ENCODE results near the gene GRB10.
"Not testable (repeated sequence)": the region's sequence is repeated elsewhere in the genome, so short reads cannot be mapped to it uniquely, and the experiment has no call there.

Gene GRB10

DNA sequence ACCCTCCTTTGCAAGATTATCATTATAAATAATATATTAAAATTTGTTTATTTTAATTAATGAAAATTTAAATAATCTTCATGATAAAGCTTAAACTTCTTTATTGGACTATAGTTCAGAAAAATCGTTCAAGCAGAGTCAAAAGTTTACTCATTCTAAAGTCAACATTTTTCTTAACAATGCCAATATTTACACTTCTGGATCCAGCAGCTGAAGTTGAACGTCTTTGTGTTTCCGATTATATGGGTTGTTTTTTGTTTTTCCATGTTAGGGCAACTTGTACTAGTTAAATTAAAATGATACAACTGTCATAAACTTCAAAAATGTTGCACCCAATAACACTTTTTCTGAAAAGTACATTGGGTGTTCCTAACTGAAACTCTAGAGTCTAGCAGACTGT, 43.8 kb downstream of the GRB10 start:
- no peak for TF ChIP-seq L3MBTL2 (conservative IDR thresholded peaks at IDR 0.05)
- no peak for TF ChIP-seq TARDBP (IDR thresholded peaks at IDR 0.05)
- TF ChIP-seq ELF4 (IDR thresholded peaks at IDR 0.05): no peak
- no peak for TF ChIP-seq SUZ12 (IDR thresholded peaks at IDR 0.05)
- TF ChIP-seq CTBP1 (IDR thresholded peaks at IDR 0.05; ENCODE audit: borderline replicate concordance): no peak
- TF ChIP-seq SP1 (IDR thresholded peaks at IDR 0.05): no peak
- no peak for DNase-seq (ENCODE audit: extremely low spot score)
- CTCF ChIA-PET: no interaction called here
- POLR2A ChIA-PET: no interaction called here

DNA sequence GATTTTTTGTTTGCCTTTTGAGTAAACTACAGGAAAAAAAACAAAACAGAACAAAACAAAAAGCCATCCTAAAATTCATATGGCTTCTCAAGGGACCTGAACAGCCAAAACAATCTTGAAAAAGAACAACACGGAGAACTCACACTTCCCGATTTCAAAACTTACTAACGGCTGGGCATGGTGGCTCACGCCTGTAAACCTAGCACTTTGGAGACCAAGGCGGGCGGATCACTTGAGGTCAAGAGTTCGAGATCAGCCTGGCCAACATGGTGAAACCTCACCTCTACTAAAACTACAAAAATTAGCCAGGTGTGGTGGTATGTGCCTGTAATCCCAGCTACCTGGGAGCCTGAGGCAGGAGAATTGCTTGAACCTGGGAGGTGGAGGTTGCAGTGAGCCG, 46.9 kb downstream of the GRB10 start:
- DNase-seq (ENCODE audit: extremely low spot score); POLR2A ChIA-PET; CTCF ChIA-PET: not testable (repeated sequence)

DNA sequence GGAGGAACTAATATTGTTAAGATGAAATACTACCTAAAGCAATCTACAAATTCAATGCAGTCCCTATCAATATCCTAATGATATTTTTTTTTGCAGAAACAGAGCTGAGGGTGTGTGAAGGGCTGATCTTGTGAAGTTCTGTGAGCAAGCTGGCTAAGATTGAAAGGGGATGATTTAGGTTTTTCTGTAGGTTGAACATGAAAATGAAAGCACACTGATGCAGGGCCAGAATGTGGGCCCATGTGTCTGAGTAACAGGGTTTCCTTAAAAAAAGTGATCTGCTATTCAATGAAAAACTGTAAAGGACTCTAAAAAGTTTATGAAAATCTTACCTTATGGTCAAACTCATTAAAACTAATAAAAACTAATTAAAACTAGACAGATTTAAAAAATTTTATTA, 47.4 kb downstream of the GRB10 start:
- CTCF ChIA-PET: no interaction called here
- no peak for TF ChIP-seq ARNT (IDR thresholded peaks at IDR 0.05)
- TF ChIP-seq, protein P1, sequence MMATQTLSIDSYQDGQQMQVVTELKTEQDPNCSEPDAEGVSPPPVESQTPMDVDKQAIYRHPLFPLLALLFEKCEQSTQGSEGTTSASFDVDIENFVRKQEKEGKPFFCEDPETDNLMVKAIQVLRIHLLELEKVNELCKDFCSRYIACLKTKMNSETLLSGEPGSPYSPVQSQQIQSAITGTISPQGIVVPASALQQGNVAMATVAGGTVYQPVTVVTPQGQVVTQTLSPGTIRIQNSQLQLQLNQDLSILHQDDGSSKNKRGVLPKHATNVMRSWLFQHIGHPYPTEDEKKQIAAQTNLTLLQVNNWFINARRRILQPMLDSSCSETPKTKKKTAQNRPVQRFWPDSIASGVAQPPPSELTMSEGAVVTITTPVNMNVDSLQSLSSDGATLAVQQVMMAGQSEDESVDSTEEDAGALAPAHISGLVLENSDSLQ (IDR thresholded peaks at IDR 0.05): no peak
- TF ChIP-seq CTBP1 (IDR thresholded peaks at IDR 0.05; ENCODE audit: borderline replicate concordance): no peak
- no peak for TF ChIP-seq NFRKB (IDR thresholded peaks at IDR 0.05)
- no peak for TF ChIP-seq SUZ12 (IDR thresholded peaks at IDR 0.05)
- no peak for TF ChIP-seq FOXK2 (IDR thresholded peaks at IDR 0.05)
- no peak for TF ChIP-seq ZNF384 (IDR thresholded peaks at IDR 0.05)
- no peak for TF ChIP-seq ELF4 (IDR thresholded peaks at IDR 0.05)
- no peak for TF ChIP-seq FOXM1 (IDR thresholded peaks at IDR 0.05; ENCODE audit: borderline replicate concordance)
- no peak for TF ChIP-seq FOXA1 (IDR thresholded peaks at IDR 0.05)
- TF ChIP-seq LEF1 (IDR thresholded peaks at IDR 0.05; ENCODE audit: borderline replicate concordance): no peak
- no peak for TF ChIP-seq SP1 (IDR thresholded peaks at IDR 0.05)
- TF ChIP-seq HDGF (IDR thresholded peaks at IDR 0.05; ENCODE audit: borderline replicate concordance): no peak
- TF ChIP-seq L3MBTL2 (conservative IDR thresholded peaks at IDR 0.05): no peak
- no peak for TF ChIP-seq TARDBP (IDR thresholded peaks at IDR 0.05)
- TF ChIP-seq BHLHE40 (IDR thresholded peaks at IDR 0.05; ENCODE audit: borderline replicate concordance): no peak
- no peak for DNase-seq (ENCODE audit: extremely low spot score)
- POLR2A ChIA-PET: no interaction called here

DNA sequence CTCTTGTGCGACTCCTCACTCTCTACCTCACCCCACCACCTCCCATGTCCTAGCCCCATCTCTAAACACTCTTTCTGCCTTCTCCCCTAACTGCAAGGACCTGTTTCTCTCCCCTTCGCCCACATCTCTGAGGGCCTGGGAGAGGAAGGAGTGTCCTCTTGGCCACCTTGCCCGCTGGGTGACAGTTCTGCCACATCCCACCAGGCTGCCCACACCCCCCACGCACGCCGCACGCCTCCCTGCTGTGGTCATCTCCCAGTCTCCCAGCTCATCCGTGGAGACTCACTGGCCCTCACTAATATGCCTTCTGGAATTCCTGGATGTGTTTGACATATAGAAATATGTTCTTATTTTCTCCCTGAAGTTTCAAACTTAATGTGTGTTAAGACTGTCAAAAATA, 48.5 kb downstream of the GRB10 start:
- TF ChIP-seq FOXA1 (IDR thresholded peaks at IDR 0.05) (no peak), BHLHE40 (IDR thresholded peaks at IDR 0.05; ENCODE audit: borderline replicate concordance) (no peak), HDGF (IDR thresholded peaks at IDR 0.05; ENCODE audit: borderline replicate concordance) (no peak), FOXK2 (IDR thresholded peaks at IDR 0.05) (no peak), SUZ12 (IDR thresholded peaks at IDR 0.05) (no peak), ARNT (IDR thresholded peaks at IDR 0.05) (no peak), TARDBP (IDR thresholded peaks at IDR 0.05) (no peak)
- POLR2A ChIA-PET: no interaction called here

DNA sequence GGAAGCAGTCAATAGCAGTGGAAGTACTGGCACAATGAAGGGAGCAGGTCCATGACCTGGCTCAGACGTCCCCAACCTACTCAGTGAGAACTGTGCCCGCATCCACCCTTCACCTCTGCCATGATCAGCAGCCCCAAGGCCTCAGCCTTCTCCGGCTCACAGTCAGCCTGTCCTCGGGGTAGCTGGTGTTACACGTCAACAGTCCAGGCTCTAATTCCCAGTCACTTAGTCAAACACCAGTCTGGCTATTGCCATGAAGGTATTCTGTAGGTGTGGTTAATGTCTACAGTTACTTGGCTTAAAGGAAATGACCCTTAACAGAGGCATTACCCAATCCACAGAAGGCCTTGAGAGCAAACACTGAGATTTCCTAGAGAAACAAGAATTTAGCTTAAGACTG, 49.1 kb downstream of the GRB10 start:
- ChIA-PET POLR2A (no interaction called here), CTCF (no interaction called here)
- no peak for DNase-seq (ENCODE audit: extremely low spot score)
- TF ChIP-seq NFRKB (IDR thresholded peaks at IDR 0.05) (no peak), CTBP1 (IDR thresholded peaks at IDR 0.05; ENCODE audit: borderline replicate concordance) (no peak), ZNF384 (IDR thresholded peaks at IDR 0.05) (no peak), FOXM1 (IDR thresholded peaks at IDR 0.05; ENCODE audit: borderline replicate concordance) (no peak), TARDBP (IDR thresholded peaks at IDR 0.05) (no peak), SP1 (IDR thresholded peaks at IDR 0.05) (no peak), LEF1 (IDR thresholded peaks at IDR 0.05; ENCODE audit: borderline replicate concordance) (no peak), FOXK2 (IDR thresholded peaks at IDR 0.05) (no peak)

More for the DNA sequence above, 48.5 kb downstream of the GRB10 start:
- CTCF ChIA-PET: no interaction called here
- no peak for DNase-seq (ENCODE audit: extremely low spot score)

DNA sequence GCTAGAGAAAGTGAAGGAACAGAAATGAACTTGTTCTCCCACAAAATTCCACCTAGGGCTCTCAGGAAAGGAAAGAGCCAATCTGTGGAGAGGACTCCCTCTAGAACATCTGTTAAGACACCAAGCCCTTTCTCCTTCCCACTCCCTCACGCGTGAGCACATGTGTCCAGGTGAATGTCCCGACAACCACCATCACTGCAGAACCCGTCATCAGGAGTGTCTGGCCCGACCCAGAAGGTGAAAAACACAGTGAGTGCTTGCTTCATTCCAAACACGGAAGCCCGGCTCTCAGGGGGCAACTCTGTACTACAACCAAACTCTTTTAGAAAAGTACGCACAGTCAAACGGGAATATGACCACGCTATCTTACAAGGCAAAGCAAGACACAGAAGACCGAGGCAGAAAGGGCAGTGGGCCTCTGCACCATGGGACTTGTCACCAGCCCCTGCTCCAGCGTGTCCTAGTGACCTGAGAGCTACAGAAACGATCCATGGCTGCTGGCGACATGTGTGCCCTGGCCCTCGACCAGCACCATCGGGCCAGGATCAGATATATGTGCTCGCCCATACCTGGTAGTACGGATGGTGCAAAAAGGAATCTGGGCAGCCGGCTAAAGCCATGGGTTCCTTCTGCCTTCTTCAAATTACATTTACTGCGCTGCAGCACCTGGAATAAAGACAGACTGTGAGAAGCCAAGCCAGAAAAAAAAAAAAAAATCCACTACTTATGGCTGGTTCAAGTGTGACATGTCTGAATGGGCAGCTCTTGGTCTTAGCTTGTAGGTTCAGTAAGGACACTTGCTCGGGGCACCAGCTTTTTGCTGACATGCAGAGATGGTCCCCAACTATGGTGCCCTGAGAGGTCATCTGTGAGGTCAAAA, 50.8 kb downstream of the GRB10 start:
- no peak for DNase-seq (ENCODE audit: extremely low spot score)
- POLR2A ChIA-PET: no interaction called here
- TF ChIP-seq NFRKB (IDR thresholded peaks at IDR 0.05) (no peak), CTBP1 (IDR thresholded peaks at IDR 0.05; ENCODE audit: borderline replicate concordance) (no peak), L3MBTL2 (conservative IDR thresholded peaks at IDR 0.05) (no peak), ELF4 (IDR thresholded peaks at IDR 0.05) (no peak), BHLHE40 (IDR thresholded peaks at IDR 0.05; ENCODE audit: borderline replicate concordance) (no peak), SP1 (IDR thresholded peaks at IDR 0.05) (no peak), LEF1 (IDR thresholded peaks at IDR 0.05; ENCODE audit: borderline replicate concordance) (no peak), SUZ12 (IDR thresholded peaks at IDR 0.05) (no peak), FOXM1 (IDR thresholded peaks at IDR 0.05; ENCODE audit: borderline replicate concordance) (no peak)
- CTCF ChIA-PET: interaction anchor here (0.9 kb wide), 1 partner anchor 36 kb away, joined by 3 read pairs; no protein-coding TSS in a partner anchor

DNA sequence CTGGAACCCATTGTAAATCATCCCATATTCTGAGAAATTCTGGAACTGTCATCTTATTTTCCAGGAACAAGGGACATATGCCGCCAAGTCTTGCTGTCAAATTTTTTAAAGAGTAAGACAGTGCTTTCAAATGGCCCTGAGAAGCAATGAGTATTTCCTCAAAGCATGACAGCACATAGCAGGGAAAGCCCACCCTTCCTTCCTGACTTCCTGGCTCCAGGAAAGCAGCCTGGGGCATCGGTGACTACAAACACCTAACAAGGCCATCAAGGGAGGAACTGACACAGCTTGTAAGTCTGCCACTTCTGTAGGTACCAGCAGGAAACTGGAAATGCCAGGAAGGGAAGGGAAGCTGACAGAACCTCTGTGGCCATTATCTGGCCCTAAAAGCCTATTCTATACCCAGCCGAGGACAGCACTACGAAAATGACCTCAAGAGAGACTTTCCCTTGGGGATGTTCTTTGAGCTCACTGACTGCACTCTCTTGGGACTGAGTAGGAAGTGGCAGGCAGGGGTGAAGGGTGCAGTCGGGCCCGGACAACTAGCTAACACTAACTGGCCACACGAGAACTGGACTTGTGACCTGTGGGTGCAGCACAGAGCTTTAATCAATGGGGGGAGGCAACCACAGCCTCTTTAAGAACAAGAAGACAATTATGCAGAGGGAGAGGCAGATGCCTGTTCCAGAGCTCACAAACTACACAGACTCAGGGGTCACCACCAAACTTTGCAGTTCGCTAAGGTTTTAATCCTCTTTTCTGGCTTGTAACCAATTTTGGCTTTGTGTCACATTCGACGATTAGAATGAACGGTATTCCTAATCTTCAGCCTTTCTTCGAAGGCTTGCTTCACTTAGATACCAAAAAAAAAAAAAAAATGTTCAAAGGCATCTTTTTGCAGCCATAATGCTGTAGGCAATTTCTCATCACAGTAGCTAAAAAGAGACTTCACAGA, 52.0 kb downstream of the GRB10 start:
- no peak for DNase-seq (ENCODE audit: extremely low spot score)
- ChIA-PET CTCF (interaction anchor here (0.9 kb wide), 1 partner anchor 37 kb away, joined by 3 read pairs; no protein-coding TSS in a partner anchor), POLR2A (no interaction called here)
- no peak for TF ChIP-seq BHLHE40 (IDR thresholded peaks at IDR 0.05; ENCODE audit: borderline replicate concordance)
- TF ChIP-seq NFRKB (IDR thresholded peaks at IDR 0.05): no peak
- no peak for TF ChIP-seq LEF1 (IDR thresholded peaks at IDR 0.05; ENCODE audit: borderline replicate concordance)
- TF ChIP-seq FOXK2 (IDR thresholded peaks at IDR 0.05): no peak
- no peak for TF ChIP-seq HDGF (IDR thresholded peaks at IDR 0.05; ENCODE audit: borderline replicate concordance)
- TF ChIP-seq TARDBP (IDR thresholded peaks at IDR 0.05): no peak
- no peak for TF ChIP-seq SUZ12 (IDR thresholded peaks at IDR 0.05)
- TF ChIP-seq, protein P1 (IDR thresholded peaks at IDR 0.05): no peak
